K562 (cell line): Measurements from ENCODE around the gene RPL27. TPM values are rescaled to one million over a fixed set of nuclear protein-coding genes. Genes with fewer than 3 reads are reported as not detected.

Source experiments
- CAMTA2 ChIP-seq: fragments of 250-450 bp; sonication (Bioruptor Pico); conservative IDR thresholded peaks from 2 replicates; pipeline ENCODE4 v1.5.1; 2022
- CCNT2 ChIP-seq: IDR thresholded peaks from 2 replicates; pipeline ENCODE4 v1.6.1; 2011; ENCODE audit warnings: borderline replicate concordance, low read depth, mild to moderate bottlenecking, moderate library complexity, mixed read lengths, low read length; ENCODE audit not compliant: insufficient read length; ENCODE audit errors: extremely low read depth
- CEBPG ChIP-seq, 3 experiments: fragments of 200-800 bp in 1 of 3; sonication (Bioruptor generic) in 1 of 3; sonication (generic) in 1 of 3; formaldehyde crosslinking in 1 of 3; IDR thresholded peaks in 2 of 3; conservative IDR thresholded peaks in 1 of 3; 2 replicates each; pipeline versions ENCODE4 v1.6.1 to v1.8.0; 2016 to 2022; ENCODE audit warnings: missing compliant biosample characterization in 2 of 3, missing genetic modification characterization in 2 of 3, mild to moderate bottlenecking in 1 of 3, missing genetic modification reagents in 1 of 3
- EGR1 ChIP-seq: fragments of 450-650 bp; conservative IDR thresholded peaks from 2 replicates; pipeline ENCODE4 v1.6.1; 2017; ENCODE audit warnings: mild to moderate bottlenecking
- FOS ChIP-seq: IDR thresholded peaks from 3 replicates; pipeline ENCODE4 v1.6.1; 2011; ENCODE audit not compliant: insufficient read length; ENCODE audit errors: extremely low read depth
- FOXK1 ChIP-seq: sonication (generic); formaldehyde crosslinking; IDR thresholded peaks from 2 replicates; pipeline ENCODE4 v1.8.0; 2022; ENCODE audit warnings: missing genetic modification reagents, mild to moderate bottlenecking, borderline replicate concordance
- HDGF ChIP-seq: fragments of 450-650 bp; IDR thresholded peaks from 2 replicates; pipeline ENCODE4 v1.6.1; 2016
- HES1 ChIP-seq: fragments of 450-650 bp; IDR thresholded peaks from 2 replicates; pipeline ENCODE4 v1.6.1; 2016; ENCODE audit warnings: low read depth, mild to moderate bottlenecking, moderate library complexity
- HNRNPL ChIP-seq: fragments of 200-400 bp; formaldehyde crosslinking; IDR thresholded peaks from 2 replicates; pipeline ENCODE4 v1.6.1; 2017; ENCODE audit warnings: low read depth, mild to moderate bottlenecking, low read length
- HNRNPLL ChIP-seq: fragments of 200-400 bp; formaldehyde crosslinking; IDR thresholded peaks from 2 replicates; pipeline ENCODE4 v1.6.1; 2017; ENCODE audit warnings: low read length, low read depth, mild to moderate bottlenecking; ENCODE audit not compliant: poor library complexity, severe bottlenecking
- IRF1 ChIP-seq: sonication (generic); formaldehyde crosslinking; IDR thresholded peaks from 2 replicates; pipeline ENCODE4 v1.8.0; 2022; ENCODE audit warnings: missing genetic modification reagents, mild to moderate bottlenecking, borderline replicate concordance
- MCM7 ChIP-seq, 2 experiments: fragments of 450-650 bp; IDR thresholded peaks; 2 replicates each; pipeline ENCODE4 v1.6.1; 2016 to 2018
- PHB ChIP-seq: fragments of 250-450 bp; sonication (Bioruptor Pico); IDR thresholded peaks from 2 replicates; pipeline ENCODE4 v1.5.0; 2021
- PML ChIP-seq: IDR thresholded peaks from 2 replicates; pipeline ENCODE4 v1.6.1; 2012; ENCODE audit warnings: low read length, inconsistent platforms
- POLR2A ChIP-seq: fragments of 450-650 bp; conservative IDR thresholded peaks from 2 replicates; pipeline ENCODE4 v1.6.1; 2016
- SREBF1 ChIP-seq: fragments of 150-350 bp; IDR thresholded peaks from 2 replicates; pipeline ENCODE4 v1.6.1; 2014; ENCODE audit warnings: antibody characterized with exemption, low read depth, low read length, borderline replicate concordance
- TAF7 ChIP-seq: fragments of 450-650 bp; IDR thresholded peaks from 2 replicates; pipeline ENCODE4 v1.6.1; 2016; ENCODE audit warnings: missing genetic modification characterization, missing compliant biosample characterization
- TCF3 ChIP-seq: sonication (generic); formaldehyde crosslinking; IDR thresholded peaks from 2 replicates; pipeline ENCODE4 v1.4.0; 2020; ENCODE audit warnings: mild to moderate bottlenecking, missing genetic modification reagents
- ZBTB1 ChIP-seq: sonication (generic); formaldehyde crosslinking; IDR thresholded peaks from 2 replicates; pipeline ENCODE4 v1.8.1; 2023; ENCODE audit warnings: missing genetic modification reagents, low read depth, mild to moderate bottlenecking, borderline replicate concordance
- ZBTB7A ChIP-seq: IDR thresholded peaks from 2 replicates; pipeline ENCODE4 v1.6.1; 2011; ENCODE audit warnings: low read depth, mild to moderate bottlenecking, low read length, moderate library complexity, borderline replicate concordance; ENCODE audit not compliant: control insufficient read depth
- ZMIZ1 ChIP-seq, 2 experiments: fragments of 150-350 bp in 1 of 2; IDR thresholded peaks; 2 replicates each; pipeline ENCODE4 v1.6.1; 2012 to 2016; ENCODE audit warnings: low read depth in 2 of 2, low read length in 2 of 2, mild to moderate bottlenecking in 1 of 2, moderate library complexity in 1 of 2
- ZNF165 ChIP-seq: fragments of 250-450 bp; sonication (Bioruptor Pico); IDR thresholded peaks from 2 replicates; pipeline ENCODE4 v1.4.0; 2020; ENCODE audit warnings: borderline replicate concordance
- ZNF444 ChIP-seq: fragments of 250-450 bp; sonication (Bioruptor Pico); IDR thresholded peaks from 2 replicates; pipeline ENCODE4 v1.4.0; 2020; ENCODE audit warnings: mild to moderate bottlenecking, moderate library complexity
- ZNF644 ChIP-seq: fragments of 200-800 bp; sonication (Bioruptor generic); IDR thresholded peaks from 2 replicates; pipeline ENCODE4 v1.6.1; 2016; ENCODE audit warnings: low read depth, missing genetic modification characterization, missing compliant biosample characterization
- ZZZ3 ChIP-seq: fragments of 450-650 bp; IDR thresholded peaks from 2 replicates; pipeline ENCODE4 v1.6.1; 2016; ENCODE audit warnings: antibody characterized with exemption, mild to moderate bottlenecking, moderate library complexity
- polyA plus RNA-seq, 8 experiments: library from polyadenylated mRNA; depleted of rRNA in 4 of 8; stranded (reverse) in 5 of 8; unstranded in 3 of 8; fragments of >200 nt; fragmentation: Nextera tagmentation in 2 of 8; fragmentation: Illumina TruSeq in 1 of 8; extraction: Ambion mirVana in 2 of 8; extraction: Trizol in 1 of 8; gene quantifications; 2 replicates each; pipeline versions ENCODE4 v1.2.1 to v1.2.3, GENCODE V29; 2011 to 2014; ENCODE audit warnings: inconsistent platforms in 1 of 8, missing spikeins in 1 of 8
- total RNA-seq, 7 experiments: library from RNA; depleted of rRNA in 6 of 7; stranded (reverse); fragments of >200 nt in 6 of 7; fragmentation: Illumina TruSeq in 2 of 7; extraction: Trizol in 2 of 7; gene quantifications; 2 replicates each; pipeline versions ENCODE4 v1.2.1 to v1.2.3, GENCODE V29; 2011 to 2021; ENCODE audit warnings: low replicate concordance in 1 of 7

Gene RPL27
- total and polyA plus RNA-seq, 9 of the 15 experiments (the other 6 are each of a cell fraction or from before 2014, with no cell fraction given): 1,539 to 6,155 (median 3,710) TPM

- no peak for TF ChIP-seq PHB (CRISPR knock-in tag)
- no peak for TF ChIP-seq HNRNPL
- TF ChIP-seq POLR2A: peak; percentile 97
- no peak for TF ChIP-seq TCF3
- TF ChIP-seq HDGF: no peak
- no peak for TF ChIP-seq CEBPG (CRISPR knock-in tag; IDR thresholded peaks at IDR 0.05)
- no peak for TF ChIP-seq CEBPG (tag; conservative IDR thresholded peaks at IDR 0.05 in 1 of 2, IDR thresholded peaks at IDR 0.05 in 1 of 2)
- no peak for TF ChIP-seq ZNF165 (CRISPR knock-in tag)
- TF ChIP-seq MCM7 (IDR thresholded peaks at IDR 0.05): no peak
- TF ChIP-seq ZBTB7A: no peak
- no peak for TF ChIP-seq ZZZ3
- no peak for TF ChIP-seq ZNF444 (CRISPR knock-in tag)
- TF ChIP-seq EGR1: peak; percentile 41; the same call in 1 of the 2 replicates
- TF ChIP-seq HES1: no peak; the same call in 1 of the 2 replicates
- no peak for TF ChIP-seq ZBTB1
- no peak; a peak in 1 of 4 replicates for TF ChIP-seq ZMIZ1 (IDR thresholded peaks at IDR 0.05; ENCODE audit: low read depth in 2 of 2, low read length in 2 of 2)
- no peak for TF ChIP-seq FOS
- TF ChIP-seq TAF7: no peak
- no peak for TF ChIP-seq FOXK1
- no peak for TF ChIP-seq IRF1 (CRISPR knock-in tag)
- peak; percentile 43 for TF ChIP-seq HNRNPLL
- no peak for TF ChIP-seq ZNF644 (tag)
- peak; percentile 71; the same call in 1 of the 2 replicates for TF ChIP-seq PML
- peak; percentile 31 for TF ChIP-seq CCNT2
- TF ChIP-seq CAMTA2 (CRISPR knock-in tag): no peak
- no peak for TF ChIP-seq SREBF1
These were observed 33.9 kb upstream of the RPL27 start, which contains the start of gene AARSD1 (continued) for GRCh38 chr17:42964161-42964932.
